Astrocyte (in vitro differentiated cells and primary cell): ENCODE results near the gene METTL24. TPM values are rescaled to one million over a fixed set of nuclear protein-coding genes. Genes with fewer than 3 reads are reported as not detected.

Experiments
- DNase-seq: peaks from one replicate; pipeline ENCODE4 v3.0.0-alpha.2; 2010; ENCODE audit warnings: low read depth
- FAIRE-seq: peaks from 2 replicates; lab custom pipeline; 2011; peaks lifted over from hg19 to GRCh38; lab: Jason Lieb, UNC
- H2AFZ ChIP-seq: 2 replicates; pipeline ENCODE4 v1.6.0; 2012; ENCODE audit warnings: low read depth, low read length, inconsistent platforms
- H3K27ac ChIP-seq: 2 replicates; pipeline ENCODE4 v1.5.1; 2011; ENCODE audit warnings: low read depth, low read length, inconsistent platforms
- H3K27me3 ChIP-seq: 2 replicates; pipeline ENCODE4 v1.6.0; 2011; ENCODE audit warnings: low read length, inconsistent platforms; ENCODE audit not compliant: insufficient read depth
- H3K36me3 ChIP-seq: 2 replicates; pipeline ENCODE4 v1.5.1; 2011; ENCODE audit warnings: low read length, inconsistent platforms; ENCODE audit not compliant: insufficient read depth
- H3K4me1 ChIP-seq: 2 replicates; pipeline ENCODE4 v1.5.1; 2011; ENCODE audit warnings: low read length, inconsistent platforms; ENCODE audit not compliant: insufficient read depth
- H3K4me2 ChIP-seq: 2 replicates; pipeline ENCODE4 v1.6.0; 2012; ENCODE audit warnings: low read length, inconsistent platforms
- H3K4me3 ChIP-seq: 2 replicates; pipeline ENCODE4 v1.5.1; 2011; ENCODE audit warnings: low read depth, mild to moderate bottlenecking, low read length, inconsistent platforms; ENCODE audit not compliant: insufficient read depth
- H3K79me2 ChIP-seq: 2 replicates; pipeline ENCODE4 v1.6.0; 2012; ENCODE audit warnings: mild to moderate bottlenecking, low read length, inconsistent platforms; ENCODE audit not compliant: insufficient read depth
- H3K9ac ChIP-seq: 2 replicates; pipeline ENCODE4 v1.6.0; 2012; ENCODE audit warnings: mild to moderate bottlenecking, low read length, inconsistent platforms
- H3K9me3 ChIP-seq: 2 replicates; pipeline ENCODE4 v1.5.1; 2012; ENCODE audit warnings: low read depth, mild to moderate bottlenecking, low read length, inconsistent platforms; ENCODE audit not compliant: insufficient read depth
- H4K20me1 ChIP-seq: 2 replicates; pipeline ENCODE4 v1.6.0; 2012; ENCODE audit warnings: low read length, inconsistent platforms; ENCODE audit not compliant: insufficient read depth
- H3K27ac Mint-ChIP-seq: one replicate; pipeline ENCODE4 v1.8.0; 2021; ENCODE audit warnings: mild to moderate bottlenecking, mixed read lengths; ENCODE audit not compliant: unreplicated experiment
- H3K27me3 Mint-ChIP-seq: one replicate; pipeline ENCODE4 v1.8.0; 2021; ENCODE audit warnings: low read depth, mixed read lengths; ENCODE audit not compliant: unreplicated experiment
- H3K36me3 Mint-ChIP-seq: one replicate; pipeline ENCODE4 v1.8.0; 2021; ENCODE audit warnings: low read depth, mixed read lengths; ENCODE audit not compliant: unreplicated experiment
- H3K4me1 Mint-ChIP-seq: one replicate; pipeline ENCODE4 v1.8.0; 2021; ENCODE audit warnings: low read depth, mixed read lengths; ENCODE audit not compliant: unreplicated experiment
- H3K4me3 Mint-ChIP-seq: one replicate; pipeline ENCODE4 v1.8.0; 2021; ENCODE audit warnings: mild to moderate bottlenecking, moderate library complexity, mixed read lengths; ENCODE audit not compliant: unreplicated experiment
- H3K9me3 Mint-ChIP-seq: one replicate; pipeline ENCODE4 v1.8.0; 2021; ENCODE audit warnings: mild to moderate bottlenecking, mixed read lengths; ENCODE audit not compliant: unreplicated experiment
- CTCF ChIP-seq: IDR thresholded peaks from 2 replicates; pipeline ENCODE4 v1.5.1; 2011; ENCODE audit warnings: low read depth, mild to moderate bottlenecking, inconsistent platforms, low read length, moderate library complexity; ENCODE audit not compliant: insufficient read depth
- EZH2 ChIP-seq: IDR thresholded peaks from 2 replicates; pipeline ENCODE4 v1.6.1; 2012; ENCODE audit warnings: mild to moderate bottlenecking, low read length, inconsistent platforms; ENCODE audit not compliant: insufficient read depth
- total RNA-seq: library from RNA; stranded (reverse); gene quantifications from 2 replicates; pipeline ENCODE4 v1.2.1, GENCODE V29; 2021

Gene METTL24
- total RNA-seq, 1 donor from 2014 or later: 0.75 TPM

GRCh38 chr6:110398778-110399177, 40.6 kb upstream of the METTL24 start:
- H3K9me3 ChIP-seq: no peaks in the 10 kb centered on the region
- no peaks in the 10 kb centered on the region for H3K36me3 Mint-ChIP-seq
- FAIRE-seq: no peak
- no peaks in the 10 kb centered on the region for H3K27me3 ChIP-seq
- H3K79me2 ChIP-seq: no peaks in the 10 kb centered on the region
- DNase-seq: no peak
- no peak for TF ChIP-seq CTCF
- TF ChIP-seq EZH2: no peak
- no peaks in the 10 kb centered on the region for H3K36me3 ChIP-seq
- H3K4me1 Mint-ChIP-seq: no peaks in the 10 kb centered on the region
- no peaks in the 10 kb centered on the region for H3K4me1 ChIP-seq
- no peaks in the 10 kb centered on the region for H3K9me3 Mint-ChIP-seq
- H3K4me3 ChIP-seq: no peak overlapping the region
- no peak overlapping the region for H2AFZ ChIP-seq
- H3K27me3 Mint-ChIP-seq: peaks cover 12% of the 10 kb centered on the region
- H4K20me1 ChIP-seq: no peaks in the 10 kb centered on the region
- no peak overlapping the region for H3K4me3 Mint-ChIP-seq
- H3K27ac Mint-ChIP-seq: no peak overlapping the region
- no peak overlapping the region for H3K4me2 ChIP-seq
- no peak overlapping the region for H3K27ac ChIP-seq
- H3K9ac ChIP-seq: no peak overlapping the region

GRCh38 chr6:110395221-110395620, 37.1 kb upstream of the METTL24 start:
- DNase-seq: no peak
- H3K36me3 Mint-ChIP-seq: no peaks in the 10 kb centered on the region
- H2AFZ ChIP-seq: no peak overlapping the region
- no peaks in the 10 kb centered on the region for H3K36me3 ChIP-seq
- H3K79me2 ChIP-seq: no peaks in the 10 kb centered on the region
- no peak overlapping the region for H3K4me3 Mint-ChIP-seq
- H4K20me1 ChIP-seq: no peaks in the 10 kb centered on the region
- H3K9me3 Mint-ChIP-seq: no peaks in the 10 kb centered on the region
- peaks cover 14% of the 10 kb centered on the region for H3K27me3 Mint-ChIP-seq
- H3K4me3 ChIP-seq: no peak overlapping the region
- no peaks in the 10 kb centered on the region for H3K9me3 ChIP-seq
- H3K27ac Mint-ChIP-seq: no peak overlapping the region
- H3K4me1 ChIP-seq: no peaks in the 10 kb centered on the region
- no peak for FAIRE-seq
- H3K27ac ChIP-seq: no peak overlapping the region
- no peak overlapping the region for H3K9ac ChIP-seq
- no peaks in the 10 kb centered on the region for H3K4me1 Mint-ChIP-seq
- peaks cover 6% of the 10 kb centered on the region for H3K27me3 ChIP-seq
- no peak for TF ChIP-seq CTCF
- TF ChIP-seq EZH2: no peak
- no peak overlapping the region for H3K4me2 ChIP-seq

- no peak overlapping the region for H3K27ac Mint-ChIP-seq
- H3K4me3 Mint-ChIP-seq: no peak overlapping the region
- H3K4me1 Mint-ChIP-seq: no peaks in the 10 kb centered on the region
- Histone ChIP-seq H3K27ac (no peak overlapping the region), H3K9ac (no peak overlapping the region), H3K27me3 (peaks cover 6% of the 10 kb centered on the region), H3K4me1 (no peaks in the 10 kb centered on the region), H3K4me3 (no peak overlapping the region), H3K4me2 (no peak overlapping the region), H2AFZ (no peak overlapping the region), H4K20me1 (no peaks in the 10 kb centered on the region), H3K9me3 (no peaks in the 10 kb centered on the region), H3K79me2 (no peaks in the 10 kb centered on the region), H3K36me3 (no peaks in the 10 kb centered on the region)
- TF ChIP-seq EZH2: no peak
- TF ChIP-seq CTCF: no peak
- no peak for DNase-seq
- H3K36me3 Mint-ChIP-seq: no peaks in the 10 kb centered on the region
- FAIRE-seq: no peak
- peaks cover 14% of the 10 kb centered on the region for H3K27me3 Mint-ChIP-seq
- H3K9me3 Mint-ChIP-seq: no peaks in the 10 kb centered on the region
Observed at GRCh38 chr6:110394409-110394808, 36.3 kb upstream of the METTL24 start.
